D721Med (cell line): ENCODE data around the gene TOP3B.

Source experiments
- DNase-seq: peaks from one replicate; pipeline ENCODE4 v3.0.0; 2011; ENCODE audit warnings: low spot score; ENCODE audit not compliant: insufficient read length
- FAIRE-seq: peaks from 2 replicates; lab custom pipeline; 2011; peaks lifted over from hg19 to GRCh38; lab: Jason Lieb, UNC
- TF ChIP-seq, protein P1 (sequence below): IDR thresholded peaks from 2 replicates; pipeline ENCODE4 v1.5.1; 2012; ENCODE audit warnings: mild to moderate bottlenecking, control low read depth; ENCODE audit not compliant: insufficient read depth; ENCODE audit errors: missing control alignments

The TOP3B gene

GRCh38 chr22:21909871-21910270 lies 72.7 kb downstream of the TOP3B start:
- no peak for DNase-seq
- no peak for FAIRE-seq
- TF ChIP-seq, protein P1, sequence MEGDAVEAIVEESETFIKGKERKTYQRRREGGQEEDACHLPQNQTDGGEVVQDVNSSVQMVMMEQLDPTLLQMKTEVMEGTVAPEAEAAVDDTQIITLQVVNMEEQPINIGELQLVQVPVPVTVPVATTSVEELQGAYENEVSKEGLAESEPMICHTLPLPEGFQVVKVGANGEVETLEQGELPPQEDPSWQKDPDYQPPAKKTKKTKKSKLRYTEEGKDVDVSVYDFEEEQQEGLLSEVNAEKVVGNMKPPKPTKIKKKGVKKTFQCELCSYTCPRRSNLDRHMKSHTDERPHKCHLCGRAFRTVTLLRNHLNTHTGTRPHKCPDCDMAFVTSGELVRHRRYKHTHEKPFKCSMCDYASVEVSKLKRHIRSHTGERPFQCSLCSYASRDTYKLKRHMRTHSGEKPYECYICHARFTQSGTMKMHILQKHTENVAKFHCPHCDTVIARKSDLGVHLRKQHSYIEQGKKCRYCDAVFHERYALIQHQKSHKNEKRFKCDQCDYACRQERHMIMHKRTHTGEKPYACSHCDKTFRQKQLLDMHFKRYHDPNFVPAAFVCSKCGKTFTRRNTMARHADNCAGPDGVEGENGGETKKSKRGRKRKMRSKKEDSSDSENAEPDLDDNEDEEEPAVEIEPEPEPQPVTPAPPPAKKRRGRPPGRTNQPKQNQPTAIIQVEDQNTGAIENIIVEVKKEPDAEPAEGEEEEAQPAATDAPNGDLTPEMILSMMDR, result no peak

- no peak for DNase-seq
- no peak for FAIRE-seq
- TF ChIP-seq, protein P1, result no peak
These were observed 74.7 kb downstream of the TOP3B start for GRCh38 chr22:21907638-21908522.
